AG08395 (cell line): ENCODE measurements around the gene KLB.

ENCODE experiments used
- DNase-seq: peaks from one replicate; pipeline ENCODE4 v3.0.0; 2012; ENCODE audit warnings: mixed read lengths, low spot score

The KLB gene

GRCh38 chr4:39464886-39465501 lies 58.3 kb downstream of the KLB start:
- peak; percentile 82 for DNase-seq

- DNase-seq, result no peak
Observed at GRCh38 chr4:39466747-39467146, 60.0 kb downstream of the KLB start.

GRCh38 chr4:39467464-39467863 lies 60.7 kb downstream of the KLB start:
- no peak for DNase-seq

DNA sequence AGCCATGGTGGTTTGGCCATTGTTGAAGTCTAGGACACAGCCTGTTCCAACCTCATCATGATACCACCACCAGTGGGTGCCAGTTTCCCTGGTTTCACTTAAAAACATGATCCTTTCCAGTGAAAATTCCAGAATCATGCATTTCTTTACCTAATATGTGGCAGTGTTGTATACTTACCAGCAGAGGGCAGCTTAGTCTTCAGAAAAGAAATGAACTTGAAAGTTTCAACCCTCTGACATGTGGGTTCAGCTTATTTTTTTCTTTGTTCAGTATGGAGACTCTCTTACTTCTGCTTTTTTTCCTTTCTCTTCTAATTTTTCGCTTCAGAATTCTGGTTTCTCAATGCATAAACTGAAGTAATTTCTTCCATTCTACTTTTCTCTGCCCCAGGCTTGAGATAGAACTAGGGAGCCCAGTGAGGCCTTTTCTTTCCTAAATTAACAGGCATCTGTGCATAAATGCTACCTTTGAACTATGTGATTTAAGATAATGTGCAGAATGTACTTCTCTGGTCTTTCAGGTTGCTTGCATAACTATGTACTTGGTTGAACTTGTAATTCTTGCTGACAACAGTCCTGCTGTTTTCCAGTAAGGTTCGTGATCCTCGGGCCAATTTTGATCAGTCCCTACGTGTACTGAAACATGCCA lies 62.8 kb downstream of the KLB start:
- peak; percentile 68 for DNase-seq

DNA sequence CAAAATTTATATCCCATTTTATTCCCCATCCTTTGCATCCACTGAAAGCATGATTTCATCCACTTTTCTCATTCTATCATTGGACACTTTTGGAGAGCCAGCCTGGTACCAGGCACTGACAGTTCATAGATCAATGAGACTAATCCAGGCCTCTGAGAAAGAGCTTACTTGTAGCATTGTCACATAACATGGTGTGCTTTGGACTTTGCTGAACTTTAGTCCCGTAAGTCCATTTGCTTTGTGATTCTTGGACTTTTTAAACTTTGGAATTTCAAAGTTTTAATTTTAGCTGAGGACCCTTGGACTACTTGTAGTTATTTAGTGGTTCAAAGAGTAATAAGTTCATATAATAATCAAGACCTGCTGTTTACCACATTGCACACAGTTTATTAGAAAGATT lies 63.7 kb downstream of the KLB start:
- no peak for DNase-seq

DNA sequence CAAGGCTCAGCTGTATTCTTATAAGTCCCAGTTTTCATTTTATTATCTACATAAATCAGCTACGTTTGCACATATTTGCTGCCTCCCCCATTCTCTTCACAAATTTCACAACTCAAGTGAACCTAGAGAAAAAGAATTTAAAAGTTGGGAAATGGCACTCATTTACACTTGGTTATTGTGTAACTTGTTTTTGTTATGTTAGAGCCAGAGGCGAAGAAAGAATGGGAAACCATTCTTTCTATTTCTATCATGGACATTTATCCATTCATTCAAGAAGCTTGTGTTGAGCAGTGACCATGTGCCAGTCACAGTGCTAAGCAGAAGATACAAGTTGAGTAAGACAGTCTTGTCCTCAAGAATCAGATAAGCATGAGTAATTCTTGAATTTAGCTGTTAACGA lies 65.7 kb downstream of the KLB start:
- no peak for DNase-seq

DNA sequence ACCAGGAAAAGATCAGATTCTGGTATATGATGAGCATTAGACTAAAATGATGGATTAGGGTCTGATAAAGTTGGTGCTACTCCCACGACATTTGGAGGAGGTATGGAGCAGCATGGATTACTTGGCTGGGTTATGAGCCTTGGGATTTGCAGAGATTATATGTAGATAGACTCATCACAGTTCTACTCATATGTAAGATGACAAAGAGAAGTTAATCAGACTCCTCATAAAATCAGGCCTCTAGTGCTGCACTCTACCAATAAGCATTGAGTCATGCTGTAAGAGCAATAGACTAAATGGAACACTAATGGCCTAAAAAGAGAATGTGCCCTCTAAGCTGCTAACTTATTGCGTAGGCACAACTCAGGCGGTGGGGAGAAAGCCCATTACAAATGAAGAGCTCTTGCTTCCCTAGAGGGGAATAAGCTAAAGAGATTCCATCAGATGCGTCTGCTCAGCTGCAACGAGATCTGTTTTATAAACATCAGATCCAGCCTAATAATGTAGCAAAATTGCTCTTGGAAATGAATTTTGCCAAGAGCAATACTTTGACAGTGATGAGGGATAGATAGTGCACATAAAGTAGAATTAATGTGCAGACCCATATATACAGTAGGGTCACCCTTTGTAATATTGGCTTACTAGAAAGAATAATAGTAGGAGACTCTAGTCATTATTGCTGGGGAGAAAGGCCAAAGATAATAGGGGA lies 69.6 kb downstream of the KLB start:
- DNase-seq, result no peak

GRCh38 chr4:39480251-39480650 lies 73.5 kb downstream of the KLB start:
- no peak for DNase-seq

DNA sequence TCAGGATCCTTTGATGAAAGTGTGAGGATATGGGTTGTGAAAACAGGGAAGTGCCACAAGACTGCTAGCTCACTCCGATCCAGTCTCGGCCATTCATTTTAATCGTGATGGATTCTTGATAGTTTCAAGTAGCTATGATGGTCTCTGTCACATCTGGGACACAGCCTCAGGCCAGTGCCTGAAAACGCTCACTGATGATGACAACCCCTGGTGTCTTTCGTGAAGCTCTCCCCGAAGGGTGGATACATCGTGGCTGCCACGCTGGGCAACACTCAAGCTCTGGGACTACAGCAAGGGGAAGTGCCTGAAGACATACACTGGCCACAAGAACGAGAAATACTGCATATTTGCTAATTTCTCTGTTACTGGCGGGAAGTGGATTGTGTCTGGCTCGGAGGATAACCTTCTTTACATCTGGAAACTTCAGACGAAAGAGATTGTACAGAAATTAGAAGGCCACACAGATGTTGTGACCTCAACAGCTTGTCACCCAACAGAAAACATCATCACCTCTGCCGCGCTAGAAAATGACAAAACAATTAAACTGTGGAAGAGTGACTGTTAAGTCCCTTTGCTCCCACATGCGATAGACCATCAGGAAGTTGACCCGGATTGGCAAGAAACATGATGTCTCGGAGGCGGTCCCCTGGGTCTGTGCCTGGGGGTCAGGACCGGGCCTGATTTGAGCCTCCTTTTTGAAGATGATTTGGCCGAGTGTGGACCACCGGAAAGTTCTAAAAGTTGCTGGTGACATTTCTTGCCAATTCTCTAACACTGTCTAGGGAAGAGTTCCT lies 74.4 kb downstream of the KLB start:
- no peak for DNase-seq

- DNase-seq, result no peak
Observed at GRCh38 chr4:39484582-39485272, 78.0 kb downstream of the KLB start.

DNA sequence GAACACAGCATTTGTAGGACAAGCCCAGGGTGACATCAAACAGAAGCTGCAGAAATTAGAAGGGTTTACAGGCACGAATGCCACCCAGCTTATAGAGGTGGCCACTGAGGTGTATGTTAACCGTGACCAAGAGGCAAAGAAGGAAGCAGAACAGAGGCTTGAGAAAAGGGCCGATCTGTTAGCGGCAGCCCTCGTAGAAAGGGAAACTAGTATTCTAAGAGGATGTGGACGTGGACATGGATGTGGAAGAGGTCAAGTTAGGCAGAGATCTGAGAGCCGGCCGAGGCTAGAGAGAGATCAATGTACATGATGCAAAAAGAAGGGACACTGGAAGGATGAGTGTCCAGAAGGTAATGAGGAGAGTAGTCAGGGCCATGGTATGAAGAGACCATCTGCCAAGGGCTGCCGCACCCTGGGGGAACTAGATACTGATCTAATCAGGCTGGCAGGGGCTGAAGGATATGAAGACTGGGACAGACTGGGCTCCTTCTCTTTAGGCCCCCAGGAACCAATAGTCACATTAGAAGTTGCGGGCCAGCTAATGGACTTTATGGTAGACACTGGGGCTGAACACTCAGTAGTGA lies 79.6 kb downstream of the KLB start:
- no peak for DNase-seq

- no peak for DNase-seq
Observed at GRCh38 chr4:39490322-39490721, 83.6 kb downstream of the KLB start.

DNA sequence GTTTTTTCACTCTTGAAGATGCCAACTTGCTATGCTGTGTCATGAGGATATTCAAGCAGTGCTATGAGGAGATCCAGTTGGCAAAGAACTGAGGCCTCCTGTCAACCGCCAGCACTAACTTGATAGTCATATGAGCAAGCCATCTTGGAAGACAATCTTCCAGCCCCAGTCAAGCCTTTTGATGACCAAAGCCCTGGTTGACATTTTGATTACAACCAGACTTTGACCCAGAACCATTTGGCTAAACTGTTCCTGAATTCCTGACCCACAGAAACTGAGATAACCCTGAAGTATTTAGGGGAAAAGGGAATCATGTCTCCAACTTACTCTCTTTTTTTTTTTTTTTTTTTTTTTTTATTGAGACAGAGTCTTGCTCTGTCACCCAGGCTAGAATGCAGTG lies 87.6 kb downstream of the KLB start:
- DNase-seq, result no peak

DNA sequence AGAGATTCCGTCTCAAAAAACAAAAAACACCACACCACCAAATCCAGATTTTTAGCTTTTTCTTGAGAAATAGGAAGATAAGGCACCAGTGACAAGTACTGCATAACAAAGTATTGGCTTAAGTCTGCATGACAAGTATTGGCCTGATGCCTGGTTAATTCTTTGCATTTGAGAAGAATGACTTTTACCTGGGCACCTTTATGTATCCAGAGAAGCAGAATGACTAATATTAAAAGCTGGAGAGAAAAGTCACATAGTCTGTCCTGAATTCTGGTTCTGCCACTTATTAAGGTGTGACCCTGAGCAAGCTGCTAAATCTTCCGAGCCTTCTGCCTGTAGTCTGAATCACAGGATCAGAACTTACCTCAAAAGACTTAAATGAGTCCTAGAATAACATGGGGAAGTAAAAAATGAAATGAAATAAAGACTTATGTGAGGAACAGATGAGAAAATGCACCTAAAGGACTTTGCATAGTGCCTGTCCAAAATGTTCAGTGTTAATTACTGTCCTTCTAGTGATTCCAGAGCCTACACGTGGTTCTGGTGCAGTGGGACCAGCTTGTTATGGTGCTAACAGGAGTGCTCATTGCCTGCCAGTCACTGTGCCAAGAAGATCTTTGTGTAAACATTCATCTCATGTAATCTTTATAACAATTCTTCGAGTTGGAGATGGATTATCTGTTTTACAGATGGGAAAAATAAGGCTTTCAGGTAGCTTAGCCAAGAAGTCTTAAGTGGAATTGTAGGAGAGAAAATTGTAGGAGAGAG lies 88.9 kb downstream of the KLB start:
- DNase-seq, result no peak

- DNase-seq, result no peak
Observed at GRCh38 chr4:39497909-39498726, 91.4 kb downstream of the KLB start.

DNA sequence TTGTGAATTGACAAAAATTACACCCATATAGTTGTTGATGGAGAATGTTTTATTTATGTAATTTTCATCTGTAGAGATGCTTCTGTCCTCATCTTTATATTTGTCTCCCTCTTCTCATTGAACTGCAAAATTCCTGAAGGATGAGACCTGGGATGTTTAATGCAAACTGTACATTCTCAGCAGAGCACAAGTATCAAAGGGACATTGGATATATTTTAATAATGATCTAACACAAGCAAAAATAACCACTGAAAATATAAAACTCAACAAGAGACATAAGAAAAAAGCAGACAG lies 91.9 kb downstream of the KLB start:
- no peak for DNase-seq
